GM23248 (cell line): Measurements from ENCODE around the gene DHH. TPM values are rescaled to one million over a fixed set of nuclear protein-coding genes. Genes with fewer than 3 reads are reported as not detected.
"Not testable (repeated sequence)": the region's sequence is repeated elsewhere in the genome, so short reads cannot be mapped to it uniquely, and the experiment has no call there.

Experiments
- DNase-seq: peaks from one replicate; pipeline ENCODE4 v3.0.0-alpha.2; 2015
- H2AFZ ChIP-seq: fragments of 200-600 bp; sonication (generic); 2 replicates; pipeline ENCODE4 v1.6.1; 2016; ENCODE audit warnings: antibody characterized with exemption
- H3F3A ChIP-seq: fragments of 200-600 bp; sonication (generic); 2 replicates; pipeline ENCODE4 v1.6.1; 2016; ENCODE audit warnings: mild to moderate bottlenecking, antibody characterized with exemption, mixed run types; ENCODE audit not compliant: insufficient read depth
- H3K27ac ChIP-seq: fragments of 200-600 bp; sonication (generic); 2 replicates; pipeline ENCODE4 v1.5.1; 2016; ENCODE audit warnings: mild to moderate bottlenecking
- H3K27me3 ChIP-seq: fragments of 200-600 bp; sonication (generic); replicated peaks from 2 replicates; pipeline ENCODE4 v1.6.1; 2016; ENCODE audit warnings: mild to moderate bottlenecking; ENCODE audit not compliant: insufficient read depth
- H3K36me3 ChIP-seq: fragments of 200-600 bp; sonication (generic); 2 replicates; pipeline ENCODE4 v1.6.1; 2016; ENCODE audit warnings: low read depth, mild to moderate bottlenecking
- H3K4me1 ChIP-seq: fragments of 200-600 bp; sonication (generic); 2 replicates; pipeline ENCODE4 v1.6.1; 2016; ENCODE audit warnings: mild to moderate bottlenecking; ENCODE audit not compliant: insufficient read depth
- H3K4me2 ChIP-seq: fragments of 200-600 bp; sonication (generic); one replicate; pipeline ENCODE4 v1.6.1; 2016; ENCODE audit warnings: mild to moderate bottlenecking; ENCODE audit not compliant: unreplicated experiment
- H3K4me3 ChIP-seq: fragments of 200-600 bp; sonication (generic); 2 replicates; pipeline ENCODE4 v1.5.1; 2016; ENCODE audit warnings: mild to moderate bottlenecking
- H3K79me2 ChIP-seq: fragments of 200-600 bp; sonication (generic); 2 replicates; pipeline ENCODE4 v1.6.1; 2016; ENCODE audit warnings: mild to moderate bottlenecking; ENCODE audit not compliant: insufficient read depth
- H3K9ac ChIP-seq: fragments of 200-600 bp; sonication (generic); 2 replicates; pipeline ENCODE4 v1.6.1; 2016; ENCODE audit warnings: mild to moderate bottlenecking
- H3K9me2 ChIP-seq: fragments of 200-600 bp; sonication (generic); 2 replicates; pipeline ENCODE4 v1.6.1; 2016; ENCODE audit warnings: mixed run types, mild to moderate bottlenecking, moderate library complexity; ENCODE audit not compliant: insufficient read depth
- H3K9me3 ChIP-seq: fragments of 200-600 bp; sonication (generic); one replicate; pipeline ENCODE4 v1.6.1; 2017; ENCODE audit warnings: low read depth
- H4K20me1 ChIP-seq: fragments of 200-600 bp; sonication (generic); 2 replicates; pipeline ENCODE4 v1.6.0; 2016; ENCODE audit not compliant: insufficient read depth
- EZH2 ChIP-seq: fragments of 200-600 bp; sonication (generic); IDR thresholded peaks from 2 replicates; pipeline ENCODE4 v1.6.1; 2018; ENCODE audit warnings: antibody characterized with exemption, mild to moderate bottlenecking; ENCODE audit not compliant: insufficient read depth, poor library complexity, severe bottlenecking
- EZH2phosphoT487 ChIP-seq: fragments of 200-600 bp; sonication (generic); IDR thresholded peaks from 2 replicates; pipeline ENCODE4 v1.6.1; 2018; ENCODE audit warnings: antibody characterized with exemption, moderate library complexity, mild to moderate bottlenecking, low read depth; ENCODE audit not compliant: insufficient read depth
- whole genome bisulfite sequencing, 2 experiments: methylation state at CpG; one replicate each; pipeline ENCODE4 v1.1.6; 2015 to 2017; ENCODE audit warnings: low lambda C conversion rate in 2 of 2, low coverage in 1 of 2; ENCODE audit errors: missing lambda C conversion rate in 2 of 2; 5-methylcytosine and 5-hydroxymethylcytosine counted together
- in situ Hi-C: fragments of 300-500 bp; cut with MboI; formaldehyde crosslinking; loops from 2 replicates; pipeline ENCODE4 v1.15.0; 2020
- polyA plus RNA-seq: library from polyadenylated mRNA; unstranded; fragments of >200 nt; fragmentation: Nextera tagmentation; extraction: Ambion mirVana; gene quantifications from 2 replicates; pipeline ENCODE4 v1.2.1, GENCODE V29; 2016
- total RNA-seq: library from RNA; depleted of rRNA; stranded (reverse); fragments of >200 nt; shearing (Covaris generic); gene quantifications from 2 replicates; pipeline ENCODE4 v1.2.3, GENCODE V29; 2014

Gene DHH
- total and polyA plus RNA-seq, 2 experiments from 2014 or later = not detected

- Histone ChIP-seq H3K79me2 (no peaks in the 10 kb centered on the region), H3K27ac (peak overlapping the region; percentile 64; the same call in 1 of the 2 replicates), H3K4me3 (peak overlapping the region; percentile 85), H3K4me2 (peak overlapping the region; percentile 86), H3K9ac (peak overlapping the region; percentile 81), H2AFZ (peak overlapping the region; percentile 96), H3K27me3 (no peaks in the 10 kb centered on the region), H4K20me1 (no peaks in the 10 kb centered on the region), H3K4me1 (no peaks in the 10 kb centered on the region), H3K36me3 (no peaks in the 10 kb centered on the region), H3K9me3 (no peaks in the 10 kb centered on the region), H3K9me2 (no peaks in the 10 kb centered on the region), H3F3A (no peaks in the 10 kb centered on the region)
- in situ Hi-C loops = no loop called here
- WGBS, 2 experiments = 15 to 17% methylated on average over 21 of the region's 21 CpGs
- DNase-seq = no peak
- TF ChIP-seq EZH2 (no peak), EZH2phosphoT487 (no peak)
These were observed 25.6 kb downstream of the DHH start for GRCh38 chr12:49068879-49069506.

DNA sequence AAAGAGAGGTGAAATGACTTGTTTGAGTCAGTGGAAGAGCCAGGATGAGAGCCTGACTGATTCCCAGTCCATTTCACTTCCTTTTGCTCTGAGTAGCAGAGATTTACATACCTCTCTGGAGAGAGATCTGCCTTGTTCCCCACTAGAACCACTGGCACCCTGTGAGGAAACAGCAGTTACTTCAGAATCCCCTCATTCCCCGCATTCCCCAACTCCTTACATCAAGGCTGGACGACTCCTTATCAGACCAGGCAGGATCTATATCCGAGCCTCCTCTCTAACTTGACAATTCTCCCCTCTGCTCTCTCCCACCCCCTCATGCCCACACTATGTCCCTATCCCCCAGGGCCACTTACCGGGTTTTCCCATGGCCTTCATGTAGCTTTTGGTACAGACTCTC is 28.5 kb downstream of the DHH start:
- no peaks in the 10 kb centered on the region for H3K4me1 ChIP-seq
- 80 to 84% methylated on average over 3 to 4 of the region's 4 CpGs for WGBS, 2 experiments
- no peak overlapping the region for H3K27ac ChIP-seq

DNA sequence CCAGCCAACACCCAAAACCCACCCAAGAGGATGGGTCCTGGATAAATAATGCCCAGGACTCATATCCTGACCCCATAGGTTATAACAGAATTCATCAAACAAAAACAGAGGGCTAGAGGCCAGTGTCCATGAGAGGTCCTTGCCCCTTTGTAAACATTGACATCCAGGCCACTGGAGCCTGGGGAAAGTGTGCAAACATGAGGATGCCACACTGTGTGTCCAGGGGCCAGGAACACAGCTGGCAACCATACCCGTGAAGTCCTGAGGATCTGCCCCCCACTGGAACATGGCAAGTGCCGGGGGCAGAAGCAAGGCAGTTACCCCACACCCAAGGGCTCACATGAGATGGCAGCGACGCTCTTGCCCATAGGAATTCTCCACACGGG is 29.8 kb downstream of the DHH start:
- Histone ChIP-seq H3F3A (no peaks in the 10 kb centered on the region), H3K27me3 (no peaks in the 10 kb centered on the region), H3K4me1 (no peaks in the 10 kb centered on the region), H4K20me1 (no peaks in the 10 kb centered on the region), H3K9ac (no peak overlapping the region), H3K36me3 (no peaks in the 10 kb centered on the region), H3K9me3 (no peaks in the 10 kb centered on the region), H3K79me2 (peaks cover 21% of the 10 kb centered on the region), H3K4me2 (no peak overlapping the region), H2AFZ (no peak overlapping the region), H3K27ac (no peak overlapping the region), H3K4me3 (no peak overlapping the region), H3K9me2 (no peaks in the 10 kb centered on the region)
- 82 to 85% methylated on average over 5 of the region's 5 CpGs for WGBS, 2 experiments
- no peak for DNase-seq
- TF ChIP-seq EZH2phosphoT487 (no peak), EZH2 (no peak)
- in situ Hi-C loops = no loop called here

More for the DNA sequence above, 28.5 kb downstream of the DHH start:
- Histone ChIP-seq H3K9me2 (no peaks in the 10 kb centered on the region), H2AFZ (no peak overlapping the region), H3K4me2 (no peak overlapping the region), H3K9me3 (no peaks in the 10 kb centered on the region), H3K27me3 (no peaks in the 10 kb centered on the region), H3K4me3 (no peak overlapping the region), H3F3A (no peaks in the 10 kb centered on the region), H3K9ac (no peak overlapping the region), H4K20me1 (no peaks in the 10 kb centered on the region), H3K36me3 (no peaks in the 10 kb centered on the region), H3K79me2 (peaks cover 10% of the 10 kb centered on the region)
- TF ChIP-seq EZH2phosphoT487 (no peak), EZH2 (no peak)
- in situ Hi-C loops = no loop called here
- DNase-seq = no peak

GRCh38 chr12:49061916-49062315 is 32.7 kb downstream of the DHH start:
- in situ Hi-C loops, H3K4me3 ChIP-seq, DNase-seq, H3K27me3 ChIP-seq, H3K36me3 ChIP-seq, H3K4me2 ChIP-seq, H3K9me3 ChIP-seq, H3K27ac ChIP-seq, H4K20me1 ChIP-seq, H3K9ac ChIP-seq, H3K9me2 ChIP-seq: not testable (repeated sequence)
- peaks cover 13% of the 10 kb centered on the region; the same call in 1 of the 2 replicates for H3F3A ChIP-seq
- peaks cover 11% of the 10 kb centered on the region for H3K4me1 ChIP-seq
- peak overlapping the region; percentile 97 for H2AFZ ChIP-seq
- peaks cover 49% of the 10 kb centered on the region for H3K79me2 ChIP-seq
- 76 to 80% methylated on average over 17 of the region's 17 CpGs for WGBS, 2 experiments
